CD14-positive monocyte (primary cell): ENCODE measurements around the gene DUOXA2. TPM values are rescaled to one million over a fixed set of nuclear protein-coding genes. Genes with fewer than 3 reads are reported as not detected.

Experiments used
- DNase-seq, 3 donors: peaks; one replicate each; pipeline ENCODE4 v3.0.0-alpha.2; 2011 to 2022
- H2AFZ ChIP-seq: 2 replicates; pipeline ENCODE4 v1.6.0; 2012; ENCODE audit warnings: mild to moderate bottlenecking, low read depth, low read length, inconsistent platforms; ENCODE audit not compliant: insufficient read depth, poor library complexity, severe bottlenecking
- H3K27ac ChIP-seq, 2 donors: 1 replicate in 1 of 2; 2 replicates in 1 of 2; pipeline ENCODE4 v1.5.1; 2012 to 2013; ENCODE audit warnings: low read length in 2 of 2, control low read depth in 1 of 2, inconsistent platforms in 1 of 2, low read depth in 1 of 2, mild to moderate bottlenecking in 1 of 2
- H3K27me3 ChIP-seq, 2 donors: one replicate each; pipeline versions ENCODE4 v1.6.0 to v1.6.1; 2011 to 2013; ENCODE audit warnings: low read length in 2 of 2; ENCODE audit not compliant: control insufficient read depth in 2 of 2, insufficient read depth in 2 of 2
- H3K36me3 ChIP-seq, 2 donors: replicated peaks in 1 of 2; 1 replicate in 1 of 2; 2 replicates in 1 of 2; pipeline versions ENCODE4 v1.5.1 to v1.6.1; 2012 to 2013; ENCODE audit warnings: low read length in 2 of 2, control low read depth in 1 of 2, inconsistent platforms in 1 of 2, mild to moderate bottlenecking in 1 of 2; ENCODE audit not compliant: insufficient read depth in 2 of 2, control insufficient read depth in 1 of 2
- H3K4me1 ChIP-seq, 2 donors: 1 replicate in 1 of 2; 2 replicates in 1 of 2; pipeline versions ENCODE4 v1.5.1 to v1.6.1; 2012 to 2013; ENCODE audit warnings: low read length in 2 of 2, control low read depth in 1 of 2, inconsistent platforms in 1 of 2, mild to moderate bottlenecking in 1 of 2, moderate library complexity in 1 of 2; ENCODE audit not compliant: insufficient read depth in 2 of 2, control insufficient read depth in 1 of 2
- H3K4me2 ChIP-seq: replicated peaks from 2 replicates; pipeline ENCODE3; 2012; ENCODE audit warnings: low read length, moderate library complexity, mild to moderate bottlenecking; ENCODE audit not compliant: poor library complexity, severe bottlenecking; ENCODE audit errors: extremely low read depth
- H3K4me3 ChIP-seq, 3 experiments: fragments of 200-600 bp in 1 of 3; sonication (generic) in 1 of 3; replicated peaks in 1 of 3; 1 replicate in 2 of 3; 2 replicates in 1 of 3; pipeline ENCODE4 v1.5.1; 2011 to 2013; ENCODE audit warnings: low read length in 3 of 3, mild to moderate bottlenecking in 3 of 3, control low read depth in 2 of 3, low read depth in 2 of 3, inconsistent platforms in 1 of 3, moderate library complexity in 1 of 3
- H3K79me2 ChIP-seq: 2 replicates; pipeline ENCODE4 v1.6.0; 2012; ENCODE audit warnings: mild to moderate bottlenecking, control low read depth, inconsistent platforms, low read length, moderate library complexity; ENCODE audit not compliant: insufficient read depth
- H3K9ac ChIP-seq: 2 replicates; pipeline ENCODE4 v1.6.0; 2017; ENCODE audit warnings: low read length, mild to moderate bottlenecking; ENCODE audit not compliant: insufficient read depth, poor library complexity, severe bottlenecking
- H3K9me3 ChIP-seq, 2 donors: replicated peaks in 1 of 2; 1 replicate in 1 of 2; 2 replicates in 1 of 2; pipeline versions ENCODE4 v1.5.1 to v1.6.1; 2012 to 2013; ENCODE audit warnings: low read length in 2 of 2, control low read depth in 1 of 2; ENCODE audit not compliant: control insufficient read depth in 1 of 2, insufficient read depth in 1 of 2
- H4K20me1 ChIP-seq: 2 replicates; pipeline ENCODE4 v1.6.0; 2012; ENCODE audit warnings: mild to moderate bottlenecking, low read length, control low read depth, moderate library complexity; ENCODE audit not compliant: insufficient read depth
- H3K27ac Mint-ChIP-seq, 7 donors: one replicate each; pipeline ENCODE4 v1.8.0; 2020; ENCODE audit warnings: mild to moderate bottlenecking in 7 of 7, mixed read lengths in 7 of 7, moderate library complexity in 6 of 7, inconsistent platforms in 2 of 7
- H3K27me3 Mint-ChIP-seq, 3 donors: one replicate each; pipeline ENCODE4 v1.8.0; 2021 to 2022; ENCODE audit warnings: low read depth in 3 of 3, mild to moderate bottlenecking in 3 of 3, mixed read lengths in 3 of 3, moderate library complexity in 3 of 3, inconsistent platforms in 1 of 3
- H3K36me3 Mint-ChIP-seq, 2 donors: one replicate each; pipeline ENCODE4 v1.8.0; 2020; ENCODE audit warnings: mixed read lengths in 2 of 2, inconsistent platforms in 1 of 2, mild to moderate bottlenecking in 1 of 2
- H3K4me1 Mint-ChIP-seq: one replicate; pipeline ENCODE4 v1.8.0; 2020; ENCODE audit warnings: mild to moderate bottlenecking, mixed read lengths
- H3K4me3 Mint-ChIP-seq, 2 donors: one replicate each; pipeline ENCODE4 v1.8.0; 2020; ENCODE audit warnings: mild to moderate bottlenecking in 2 of 2, mixed read lengths in 2 of 2, moderate library complexity in 1 of 2
- H3K9me3 Mint-ChIP-seq, 7 donors: one replicate each; pipeline ENCODE4 v1.8.0; 2020 to 2022; ENCODE audit warnings: mixed read lengths in 7 of 7, mild to moderate bottlenecking in 6 of 7, moderate library complexity in 6 of 7, inconsistent platforms in 2 of 7
- CTCF ChIP-seq: fragments of 200-600 bp; IDR thresholded peaks from one replicate; pipeline ENCODE4 v1.8.0; 2022; ENCODE audit warnings: antibody characterized with exemption, mild to moderate bottlenecking
- WGBS: methylation state at CpG from one replicate; pipeline ENCODE4 v1.1.5; 2013; ENCODE audit warnings: missing lambda C conversion rate; ENCODE audit not compliant: insufficient coverage; 5-methylcytosine and 5-hydroxymethylcytosine counted together
- intact Hi-C, 2 donors: fragments of 100-400 bp; cut with micrococcal nuclease; formaldehyde crosslinking; loops; one replicate each; pipeline versions ENCODE4 v1.15.0 to v1.15.1; 2023
- polyA plus RNA-seq, 3 donors: library from polyadenylated mRNA; depleted of rRNA in 1 of 3; unstranded in 2 of 3; stranded (reverse) in 1 of 3; fragments of 300-500 nt in 2 of 3; fragments of >200 nt in 1 of 3; fragmentation: Illumina TruSeq in 2 of 3; gene quantifications; 1 replicate in 2 of 3; 2 replicates in 1 of 3; pipeline ENCODE4 v1.2.3, GENCODE V29; 2012 to 2021

The DUOXA2 gene
- polyA plus RNA-seq, 3 donors: not detected

GRCh38 chr15:45144775-45145174 lies 30.6 kb downstream of the DUOXA2 start:
- H3K27me3 Mint-ChIP-seq: peaks cover 6 to 10% (median 8%) of the 10 kb centered on the region in 3 donors
- 90% methylated on average over 9 of the region's 9 CpGs for WGBS

GRCh38 chr15:45146405-45146804 lies 32.3 kb downstream of the DUOXA2 start:
- Mint-ChIP-seq H3K27ac (no peak overlapping the region), H3K9me3 (no peaks in the 10 kb centered on the region), H3K36me3 (no peaks in the 10 kb centered on the region), H3K4me3 (no peak overlapping the region), H3K4me1 (no peaks in the 10 kb centered on the region), H3K27me3 (peaks cover 6 to 9% (median 7%) of the 10 kb centered on the region in 3 donors)
- Histone ChIP-seq H3K4me1 (no peaks in the 10 kb centered on the region), H4K20me1 (no peaks in the 10 kb centered on the region), H3K27me3 (no peaks in the 10 kb centered on the region), H3K4me2 (no peak overlapping the region), H3K9me3 (no peaks in the 10 kb centered on the region), H3K9ac (no peak overlapping the region), H3K79me2 (no peaks in the 10 kb centered on the region), H3K27ac (no peak overlapping the region), H3K36me3 (no peaks in the 10 kb centered on the region), H2AFZ (no peak overlapping the region), H3K4me3 (no peak overlapping the region)
- WGBS: no CpG with 5 or more reads among the region's 4 CpGs
- DNase-seq: no peak
- TF ChIP-seq CTCF: no peak
- intact Hi-C loops: no loop called here

More at GRCh38 chr15:45144775-45145174, 30.6 kb downstream of the DUOXA2 start:
- no peak for DNase-seq
- no peak overlapping the region for H3K27ac Mint-ChIP-seq
- intact Hi-C loops: no loop called here
- TF ChIP-seq CTCF: no peak
- no peaks in the 10 kb centered on the region for H3K4me1 ChIP-seq
- H3K4me3 ChIP-seq: no peak overlapping the region
- no peaks in the 10 kb centered on the region for H3K79me2 ChIP-seq
- no peaks in the 10 kb centered on the region for H3K36me3 Mint-ChIP-seq
- no peak overlapping the region for H3K27ac ChIP-seq
- no peaks in the 10 kb centered on the region for H3K9me3 ChIP-seq
- H3K27me3 ChIP-seq: no peaks in the 10 kb centered on the region
- no peaks in the 10 kb centered on the region for H3K36me3 ChIP-seq
- H3K4me2 ChIP-seq: no peak overlapping the region
- no peak overlapping the region for H2AFZ ChIP-seq
- no peak overlapping the region for H3K9ac ChIP-seq
- H3K4me1 Mint-ChIP-seq: no peaks in the 10 kb centered on the region
- H4K20me1 ChIP-seq: no peaks in the 10 kb centered on the region
- no peak overlapping the region for H3K4me3 Mint-ChIP-seq
- no peaks in the 10 kb centered on the region for H3K9me3 Mint-ChIP-seq
